Glutamatergic neuron (in vitro differentiated cells): ENCODE data around the gene CD28. TPM values are rescaled to one million over a fixed set of nuclear protein-coding genes. Genes with fewer than 3 reads are reported as not detected.

ENCODE experiments used
- DNase-seq: peaks from one replicate; pipeline ENCODE4 v3.0.0; 2022
- H3K27ac Mint-ChIP-seq: one replicate; pipeline ENCODE4 v1.8.0; 2020; ENCODE audit warnings: mild to moderate bottlenecking, mixed read lengths, inconsistent platforms; ENCODE audit not compliant: unreplicated experiment
- H3K27me3 Mint-ChIP-seq: one replicate; pipeline ENCODE4 v1.8.0; 2020; ENCODE audit warnings: mild to moderate bottlenecking, moderate library complexity, mixed read lengths, inconsistent platforms; ENCODE audit not compliant: unreplicated experiment
- H3K36me3 Mint-ChIP-seq: one replicate; pipeline ENCODE4 v1.8.0; 2020; ENCODE audit warnings: mild to moderate bottlenecking, mixed read lengths, inconsistent platforms; ENCODE audit not compliant: unreplicated experiment
- H3K4me1 Mint-ChIP-seq: one replicate; pipeline ENCODE4 v1.8.0; 2020; ENCODE audit warnings: mild to moderate bottlenecking, low read depth, mixed read lengths, inconsistent platforms; ENCODE audit not compliant: unreplicated experiment
- H3K4me3 Mint-ChIP-seq: one replicate; pipeline ENCODE4 v1.8.0; 2020; ENCODE audit warnings: mild to moderate bottlenecking, mixed read lengths, inconsistent platforms; ENCODE audit not compliant: unreplicated experiment
- H3K9me3 Mint-ChIP-seq: one replicate; pipeline ENCODE4 v1.8.0; 2020; ENCODE audit warnings: mild to moderate bottlenecking, moderate library complexity, mixed read lengths, inconsistent platforms; ENCODE audit not compliant: unreplicated experiment
- total RNA-seq: library from RNA; stranded (reverse); fragmentation: NEBNext Ultra II Directional; extraction: Animal tissue kit (Norgen Biotek cat#: 25700); gene quantifications from one replicate; pipeline ENCODE4 v1.2.1, GENCODE V29; 2021; ENCODE audit not compliant: unreplicated experiment
- TF ChIP-seq, protein P1 (sequence below): fragments of 200-600 bp; sonication (generic); IDR thresholded peaks from one replicate; pipeline ENCODE4 v1.5.0; 2021; ENCODE audit not compliant: partially characterized antibody, unreplicated experiment

Gene CD28
- total RNA-seq, 1 donor from 2014 or later: not detected

DNA sequence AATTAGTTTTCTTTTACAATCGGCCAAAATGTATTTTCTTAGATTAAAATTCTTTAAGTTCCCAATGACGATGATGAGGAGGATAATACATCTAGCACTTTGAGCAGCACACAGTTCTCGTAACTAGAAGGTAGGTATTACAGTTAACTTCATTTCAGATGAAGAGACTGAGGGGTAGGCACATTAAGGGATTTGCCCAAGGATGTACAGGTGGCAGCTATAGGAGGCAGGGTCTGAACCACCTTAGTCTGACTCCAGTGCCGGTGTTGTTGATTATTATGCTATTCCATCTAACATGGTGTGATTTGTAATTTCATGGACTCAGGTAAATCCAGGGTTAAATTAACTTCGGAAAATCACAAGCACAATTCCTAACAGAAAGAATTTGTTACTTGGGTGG, 1.1 kb downstream of the CD28 start:
- H3K4me3 Mint-ChIP-seq: no peak overlapping the region
- H3K9me3 Mint-ChIP-seq: no peaks in the 10 kb centered on the region
- TF ChIP-seq, protein P1, sequence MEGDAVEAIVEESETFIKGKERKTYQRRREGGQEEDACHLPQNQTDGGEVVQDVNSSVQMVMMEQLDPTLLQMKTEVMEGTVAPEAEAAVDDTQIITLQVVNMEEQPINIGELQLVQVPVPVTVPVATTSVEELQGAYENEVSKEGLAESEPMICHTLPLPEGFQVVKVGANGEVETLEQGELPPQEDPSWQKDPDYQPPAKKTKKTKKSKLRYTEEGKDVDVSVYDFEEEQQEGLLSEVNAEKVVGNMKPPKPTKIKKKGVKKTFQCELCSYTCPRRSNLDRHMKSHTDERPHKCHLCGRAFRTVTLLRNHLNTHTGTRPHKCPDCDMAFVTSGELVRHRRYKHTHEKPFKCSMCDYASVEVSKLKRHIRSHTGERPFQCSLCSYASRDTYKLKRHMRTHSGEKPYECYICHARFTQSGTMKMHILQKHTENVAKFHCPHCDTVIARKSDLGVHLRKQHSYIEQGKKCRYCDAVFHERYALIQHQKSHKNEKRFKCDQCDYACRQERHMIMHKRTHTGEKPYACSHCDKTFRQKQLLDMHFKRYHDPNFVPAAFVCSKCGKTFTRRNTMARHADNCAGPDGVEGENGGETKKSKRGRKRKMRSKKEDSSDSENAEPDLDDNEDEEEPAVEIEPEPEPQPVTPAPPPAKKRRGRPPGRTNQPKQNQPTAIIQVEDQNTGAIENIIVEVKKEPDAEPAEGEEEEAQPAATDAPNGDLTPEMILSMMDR: no peak
- H3K27ac Mint-ChIP-seq: no peak overlapping the region
- no peaks in the 10 kb centered on the region for H3K4me1 Mint-ChIP-seq
- H3K36me3 Mint-ChIP-seq: no peaks in the 10 kb centered on the region
- DNase-seq: no peak
- H3K27me3 Mint-ChIP-seq: no peaks in the 10 kb centered on the region

- no peak for DNase-seq
- Mint-ChIP-seq H3K4me3 (no peak overlapping the region), H3K9me3 (no peaks in the 10 kb centered on the region), H3K27ac (no peak overlapping the region), H3K27me3 (no peaks in the 10 kb centered on the region), H3K36me3 (no peaks in the 10 kb centered on the region), H3K4me1 (no peaks in the 10 kb centered on the region)
- TF ChIP-seq, protein P1: no peak
These were observed 2.5 kb downstream of the CD28 start for GRCh38 chr2:203708846-203709396.

DNA sequence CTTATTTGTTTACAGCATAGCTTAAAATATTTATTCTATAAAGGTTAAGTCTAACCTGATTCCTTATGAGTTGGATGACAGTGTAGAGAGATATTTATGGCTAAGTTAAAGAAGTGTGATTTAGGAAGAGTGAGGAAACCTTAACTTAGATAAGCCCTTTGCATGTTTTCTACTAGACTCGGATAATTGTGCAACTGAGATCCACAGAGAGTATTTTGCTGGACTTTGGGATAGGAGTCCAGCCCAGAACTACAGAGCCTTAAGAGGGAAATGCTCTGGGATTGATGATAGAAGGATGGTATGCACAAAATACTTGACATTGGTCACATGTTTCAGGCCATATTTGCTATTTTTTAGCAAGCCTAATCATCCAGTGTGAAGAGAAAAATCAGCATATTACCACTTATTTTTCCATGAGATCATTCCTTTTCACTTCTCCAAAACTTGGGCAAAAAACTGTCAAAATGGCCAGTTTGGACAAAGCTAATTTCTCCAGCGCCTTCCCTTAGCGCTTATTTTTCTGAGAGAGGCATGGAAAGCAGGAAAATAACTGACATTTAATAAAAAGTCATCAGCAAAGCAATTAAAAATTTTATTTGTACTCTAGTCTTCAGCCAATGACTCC, 3.1 kb downstream of the CD28 start:
- H3K27me3 Mint-ChIP-seq: no peaks in the 10 kb centered on the region
- no peak for DNase-seq
- TF ChIP-seq, protein P1: no peak
- H3K4me1 Mint-ChIP-seq: no peaks in the 10 kb centered on the region
- H3K4me3 Mint-ChIP-seq: no peak overlapping the region
- H3K36me3 Mint-ChIP-seq: no peaks in the 10 kb centered on the region
- no peaks in the 10 kb centered on the region for H3K9me3 Mint-ChIP-seq
- H3K27ac Mint-ChIP-seq: no peak overlapping the region

DNA sequence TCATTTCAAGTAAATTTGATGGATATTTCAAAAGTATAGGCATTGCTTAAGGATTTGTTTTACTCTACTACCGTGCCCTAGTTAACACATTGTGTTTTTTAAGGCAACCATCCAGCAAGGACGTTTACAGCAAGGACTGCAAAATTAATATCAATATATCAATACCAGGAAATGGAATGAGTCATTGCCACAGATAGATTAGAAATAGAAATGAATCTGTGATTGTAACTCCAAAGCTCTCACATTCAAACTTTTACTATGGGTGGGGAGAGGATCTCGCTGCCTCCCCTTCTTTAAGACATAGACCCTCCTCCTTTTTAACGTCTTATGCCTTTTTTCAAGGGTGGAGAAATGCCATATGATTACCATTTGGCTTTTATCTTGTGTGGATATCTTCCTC, 3.8 kb downstream of the CD28 start:
- H3K4me3 Mint-ChIP-seq: no peak overlapping the region
- no peaks in the 10 kb centered on the region for H3K9me3 Mint-ChIP-seq
- no peak overlapping the region for H3K27ac Mint-ChIP-seq
- no peaks in the 10 kb centered on the region for H3K27me3 Mint-ChIP-seq
- TF ChIP-seq, protein P1: no peak
- no peaks in the 10 kb centered on the region for H3K36me3 Mint-ChIP-seq
- DNase-seq: no peak
- no peaks in the 10 kb centered on the region for H3K4me1 Mint-ChIP-seq

DNA sequence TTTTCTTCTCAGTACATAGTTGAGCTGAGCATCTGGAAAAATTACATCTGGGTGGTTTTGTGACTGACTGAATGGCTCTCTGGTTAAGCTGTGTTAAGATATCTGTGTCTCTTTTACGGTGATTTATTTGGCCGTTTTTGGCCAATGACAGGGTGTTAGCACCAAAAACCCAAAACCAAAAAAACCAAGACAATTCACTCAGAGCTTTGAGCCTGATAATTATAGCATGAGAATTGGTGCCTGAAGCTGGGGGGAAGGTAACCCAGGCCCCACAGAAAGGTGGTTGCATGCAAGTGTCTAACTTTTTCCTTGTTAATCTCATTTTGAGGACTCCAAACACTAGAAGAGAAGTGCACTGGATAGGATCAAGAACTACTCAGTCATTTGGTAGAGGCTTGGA, 4.5 kb downstream of the CD28 start:
- TF ChIP-seq, protein P1: no peak
- Mint-ChIP-seq H3K4me1 (no peaks in the 10 kb centered on the region), H3K27me3 (no peaks in the 10 kb centered on the region), H3K27ac (no peak overlapping the region), H3K36me3 (no peaks in the 10 kb centered on the region), H3K9me3 (peaks cover 1% of the 10 kb centered on the region), H3K4me3 (no peak overlapping the region)
- DNase-seq: no peak
